ENCODE results near the gene RBM7.

DNA sequence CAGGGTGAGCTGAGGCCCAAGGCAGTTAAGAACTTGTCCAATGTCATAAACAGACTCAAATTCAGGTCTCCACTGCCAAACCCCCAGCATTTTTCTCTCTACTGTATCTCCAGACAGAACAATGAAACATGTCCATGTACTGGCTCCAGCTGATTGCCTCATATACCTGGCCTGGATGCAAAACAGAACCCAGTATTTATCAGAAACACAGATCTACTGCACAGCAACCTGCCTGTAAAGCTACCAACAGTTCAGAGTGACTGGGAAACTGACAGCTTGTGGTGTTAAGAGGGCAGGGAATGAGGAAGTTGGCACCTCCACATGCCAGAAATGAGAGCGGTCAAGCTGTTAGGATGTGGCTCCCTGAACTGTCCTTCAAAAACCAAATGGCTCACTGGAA, 41.8 kb upstream of the RBM7 start:
- TF ChIP-seq, protein P1, sequence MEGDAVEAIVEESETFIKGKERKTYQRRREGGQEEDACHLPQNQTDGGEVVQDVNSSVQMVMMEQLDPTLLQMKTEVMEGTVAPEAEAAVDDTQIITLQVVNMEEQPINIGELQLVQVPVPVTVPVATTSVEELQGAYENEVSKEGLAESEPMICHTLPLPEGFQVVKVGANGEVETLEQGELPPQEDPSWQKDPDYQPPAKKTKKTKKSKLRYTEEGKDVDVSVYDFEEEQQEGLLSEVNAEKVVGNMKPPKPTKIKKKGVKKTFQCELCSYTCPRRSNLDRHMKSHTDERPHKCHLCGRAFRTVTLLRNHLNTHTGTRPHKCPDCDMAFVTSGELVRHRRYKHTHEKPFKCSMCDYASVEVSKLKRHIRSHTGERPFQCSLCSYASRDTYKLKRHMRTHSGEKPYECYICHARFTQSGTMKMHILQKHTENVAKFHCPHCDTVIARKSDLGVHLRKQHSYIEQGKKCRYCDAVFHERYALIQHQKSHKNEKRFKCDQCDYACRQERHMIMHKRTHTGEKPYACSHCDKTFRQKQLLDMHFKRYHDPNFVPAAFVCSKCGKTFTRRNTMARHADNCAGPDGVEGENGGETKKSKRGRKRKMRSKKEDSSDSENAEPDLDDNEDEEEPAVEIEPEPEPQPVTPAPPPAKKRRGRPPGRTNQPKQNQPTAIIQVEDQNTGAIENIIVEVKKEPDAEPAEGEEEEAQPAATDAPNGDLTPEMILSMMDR (IDR thresholded peaks at IDR 0.05) = no peak
- no peak for TF ChIP-seq POLR2A (IDR thresholded peaks at IDR 0.05)

Data from thyroid gland (tissue), 4 donors.